PFSK-1 (cell line): Measurements from ENCODE around the gene GDPD5.

ENCODE experiments used
- FOXP2 ChIP-seq: optimal IDR thresholded peaks from 2 replicates; pipeline ENCODE3; 2011; ENCODE audit warnings: borderline replicate concordance, control low read depth, inconsistent platforms; ENCODE audit not compliant: insufficient read depth; ENCODE audit errors: extremely low read length, extremely low read depth
- POLR2AphosphoS5 ChIP-seq: IDR thresholded peaks from 2 replicates; pipeline ENCODE4 v1.6.1; 2012; ENCODE audit warnings: low read depth, mild to moderate bottlenecking, control low read depth, low read length, moderate library complexity
- REST ChIP-seq, 2 experiments: IDR thresholded peaks; 2 replicates each; pipeline versions ENCODE4 v1.6.1 to v1.8.0; 2011 to 2012; ENCODE audit warnings: low read depth in 2 of 2, low read length in 2 of 2, control low read depth in 1 of 2, inconsistent platforms in 1 of 2, mild to moderate bottlenecking in 1 of 2, moderate library complexity in 1 of 2; ENCODE audit not compliant: insufficient read depth in 1 of 2
- SIN3A ChIP-seq: IDR thresholded peaks from 2 replicates; pipeline ENCODE4 v1.6.1; 2012; ENCODE audit warnings: mild to moderate bottlenecking, low read length, moderate library complexity, borderline replicate concordance; ENCODE audit not compliant: insufficient read depth
- TAF1 ChIP-seq: IDR thresholded peaks from 2 replicates; pipeline ENCODE4 v1.6.1; 2012; ENCODE audit warnings: low read length, control low read depth, borderline replicate concordance; ENCODE audit not compliant: insufficient read depth

The GDPD5 gene

GRCh38 chr11:75422248-75423231 is 103.2 kb downstream of the GDPD5 start:
- TF ChIP-seq TAF1 (no peak), FOXP2 (no peak), POLR2AphosphoS5 (no peak), SIN3A (no peak), REST (IDR thresholded peaks at IDR 0.05; ENCODE audit: insufficient read depth in 1 of 2, low read depth in 2 of 2, low read length in 2 of 2) (no peak)

- TF ChIP-seq SIN3A = no peak
- TF ChIP-seq TAF1 = no peak
- TF ChIP-seq POLR2AphosphoS5 = no peak
- no peak for TF ChIP-seq FOXP2
- TF ChIP-seq REST (IDR thresholded peaks at IDR 0.05; ENCODE audit: insufficient read depth in 1 of 2, low read depth in 2 of 2, low read length in 2 of 2) = no peak
Measured at GRCh38 chr11:75421902-75422247, 103.9 kb downstream of the GDPD5 start.

- TF ChIP-seq POLR2AphosphoS5 (no peak), SIN3A (no peak), REST (IDR thresholded peaks at IDR 0.05; ENCODE audit: insufficient read depth in 1 of 2, low read depth in 2 of 2, low read length in 2 of 2) (no peak), TAF1 (no peak), FOXP2 (no peak)
Measured at GRCh38 chr11:75421035-75421602, 104.6 kb downstream of the GDPD5 start.

- TF ChIP-seq POLR2AphosphoS5 (no peak; the same call in 1 of the 2 replicates), TAF1 (no peak), FOXP2 (no peak), REST (IDR thresholded peaks at IDR 0.05; ENCODE audit: insufficient read depth in 1 of 2, low read depth in 2 of 2, low read length in 2 of 2) (no peak), SIN3A (no peak)
Measured at GRCh38 chr11:75420224-75421034, 105.3 kb downstream of the GDPD5 start.
